IMR-90 (cell line): ENCODE measurements around the gene ARHGAP23. TPM values are rescaled to one million over a fixed set of nuclear protein-coding genes. Genes with fewer than 3 reads are reported as not detected.
A peak's percentile ranks its signal among the peaks of the same experiment; 100 is the strongest.

Experiments used
- FOS ChIP-seq: fragments of 150-350 bp; IDR thresholded peaks from 2 replicates; pipeline ENCODE4 v1.6.1; 2016; ENCODE audit warnings: low read depth, low read length
- polyA plus RNA-seq, 3 experiments: library from polyadenylated mRNA; depleted of rRNA; stranded (reverse); fragments of >200 nt; gene quantifications; 2 replicates each; pipeline ENCODE4 v1.2.3, GENCODE V29; 2012; ENCODE audit warnings: low replicate concordance in 1 of 3
- total RNA-seq: library from RNA; depleted of rRNA; stranded (reverse); fragments of >200 nt; gene quantifications from 2 replicates; pipeline ENCODE4 v1.2.3, GENCODE V29; 2012
- TF ChIP-seq, protein P1 (sequence below): conservative IDR thresholded peaks from 2 replicates; pipeline ENCODE4 v1.5.1; 2012; ENCODE audit warnings: mild to moderate bottlenecking, low read depth, low read length, improper control_type of control experiment

The ARHGAP23 gene
- total and polyA plus RNA-seq, 2 of the 4 experiments (the other 2 are of a cell fraction), result 9.3 to 43.3 TPM

GRCh38 chr17:38465391-38466345 is 37.4 kb downstream of the ARHGAP23 start (continued):
- TF ChIP-seq, protein P1, sequence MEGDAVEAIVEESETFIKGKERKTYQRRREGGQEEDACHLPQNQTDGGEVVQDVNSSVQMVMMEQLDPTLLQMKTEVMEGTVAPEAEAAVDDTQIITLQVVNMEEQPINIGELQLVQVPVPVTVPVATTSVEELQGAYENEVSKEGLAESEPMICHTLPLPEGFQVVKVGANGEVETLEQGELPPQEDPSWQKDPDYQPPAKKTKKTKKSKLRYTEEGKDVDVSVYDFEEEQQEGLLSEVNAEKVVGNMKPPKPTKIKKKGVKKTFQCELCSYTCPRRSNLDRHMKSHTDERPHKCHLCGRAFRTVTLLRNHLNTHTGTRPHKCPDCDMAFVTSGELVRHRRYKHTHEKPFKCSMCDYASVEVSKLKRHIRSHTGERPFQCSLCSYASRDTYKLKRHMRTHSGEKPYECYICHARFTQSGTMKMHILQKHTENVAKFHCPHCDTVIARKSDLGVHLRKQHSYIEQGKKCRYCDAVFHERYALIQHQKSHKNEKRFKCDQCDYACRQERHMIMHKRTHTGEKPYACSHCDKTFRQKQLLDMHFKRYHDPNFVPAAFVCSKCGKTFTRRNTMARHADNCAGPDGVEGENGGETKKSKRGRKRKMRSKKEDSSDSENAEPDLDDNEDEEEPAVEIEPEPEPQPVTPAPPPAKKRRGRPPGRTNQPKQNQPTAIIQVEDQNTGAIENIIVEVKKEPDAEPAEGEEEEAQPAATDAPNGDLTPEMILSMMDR, result no peak
- 0 out of 2 replicates have a peak, but pooled peaks have one; percentile 21 for TF ChIP-seq FOS
